OCI-LY1 (cell line): ENCODE results near the gene FBXW8.
A peak's percentile ranks its signal among the peaks of the same experiment; 100 is the strongest.

Experiments used
- H2AFZ ChIP-seq: fragments of 200-600 bp; sonication (generic), shearing (Covaris generic); 2 replicates; pipeline ENCODE4 v1.6.0; 2014; ENCODE audit warnings: antibody characterized with exemption, mild to moderate bottlenecking, low read length
- H3F3A ChIP-seq: fragments of 200-600 bp; sonication (generic), shearing (Covaris generic); 2 replicates; pipeline ENCODE4 v1.6.0; 2014; ENCODE audit warnings: mild to moderate bottlenecking, antibody characterized with exemption, low read length, moderate library complexity; ENCODE audit not compliant: insufficient read depth
- H3K27ac ChIP-seq: fragments of 200-600 bp; sonication (generic); 2 replicates; pipeline ENCODE4 v1.5.1; 2014; ENCODE audit warnings: low read length, mixed run types, mild to moderate bottlenecking, low read depth; ENCODE audit not compliant: poor library complexity, severe bottlenecking
- H3K27me3 ChIP-seq: fragments of 200-600 bp; sonication (generic); 2 replicates; pipeline ENCODE4 v1.6.0; 2014; ENCODE audit warnings: antibody characterized with exemption, mild to moderate bottlenecking, low read length, moderate library complexity; ENCODE audit not compliant: insufficient read depth
- H3K36me3 ChIP-seq: fragments of 200-600 bp; sonication (generic); 2 replicates; pipeline ENCODE4 v1.6.1; 2014; ENCODE audit warnings: mild to moderate bottlenecking, antibody characterized with exemption, low read length, moderate library complexity, mixed read lengths; ENCODE audit not compliant: insufficient read depth
- H3K4me1 ChIP-seq: fragments of 200-600 bp; sonication (generic); 2 replicates; pipeline ENCODE4 v1.5.1; 2014; ENCODE audit warnings: mild to moderate bottlenecking, low read length, moderate library complexity; ENCODE audit not compliant: insufficient read depth, severe bottlenecking
- H3K4me2 ChIP-seq: fragments of 200-600 bp; sonication (generic), shearing (Covaris generic); 2 replicates; pipeline ENCODE4 v1.6.1; 2014; ENCODE audit warnings: low read length
- H3K4me3 ChIP-seq: fragments of 200-600 bp; sonication (generic); 2 replicates; pipeline ENCODE4 v1.5.1; 2014; ENCODE audit warnings: low read length, low read depth, mild to moderate bottlenecking, mixed read lengths; ENCODE audit not compliant: poor library complexity, severe bottlenecking
- H3K79me2 ChIP-seq: fragments of 200-600 bp; shearing (Covaris generic); 2 replicates; pipeline ENCODE4 v1.6.1; 2016; ENCODE audit warnings: mixed run types, low read length, mixed read lengths; ENCODE audit not compliant: insufficient read depth
- H3K9ac ChIP-seq: fragments of 200-600 bp; sonication (generic), shearing (Covaris generic); 2 replicates; pipeline ENCODE4 v1.6.1; 2014; ENCODE audit warnings: mild to moderate bottlenecking, low read length, mixed read lengths
- H3K9me2 ChIP-seq: fragments of 200-600 bp; sonication (generic), shearing (Covaris generic); 2 replicates; pipeline ENCODE4 v1.6.1; 2014; ENCODE audit warnings: low read depth, mild to moderate bottlenecking, low read length, mixed read lengths
- H3K9me3 ChIP-seq: fragments of 200-600 bp; shearing (Covaris generic); 2 replicates; pipeline ENCODE4 v1.6.1; 2014; ENCODE audit warnings: low read length, mixed read lengths
- H4K20me1 ChIP-seq: fragments of 200-600 bp; sonication (generic), shearing (Covaris generic); 2 replicates; pipeline ENCODE4 v1.6.0; 2016; ENCODE audit warnings: mild to moderate bottlenecking, low read length; ENCODE audit not compliant: insufficient read depth
- CTCF ChIP-seq: fragments of 200-600 bp; sonication (generic), shearing (Covaris generic); IDR thresholded peaks from 2 replicates; pipeline ENCODE4 v1.5.1; 2017; ENCODE audit warnings: mild to moderate bottlenecking, antibody characterized with exemption, low read length, moderate library complexity, mixed read lengths
- EZH2 ChIP-seq: fragments of 200-600 bp; sonication (generic), shearing (Covaris generic); IDR thresholded peaks from 2 replicates; pipeline ENCODE4 v1.8.0; 2017; ENCODE audit warnings: borderline replicate concordance, mixed run types, mild to moderate bottlenecking, antibody characterized with exemption, low read length, moderate library complexity, mixed read lengths

FBXW8 gene

DNA sequence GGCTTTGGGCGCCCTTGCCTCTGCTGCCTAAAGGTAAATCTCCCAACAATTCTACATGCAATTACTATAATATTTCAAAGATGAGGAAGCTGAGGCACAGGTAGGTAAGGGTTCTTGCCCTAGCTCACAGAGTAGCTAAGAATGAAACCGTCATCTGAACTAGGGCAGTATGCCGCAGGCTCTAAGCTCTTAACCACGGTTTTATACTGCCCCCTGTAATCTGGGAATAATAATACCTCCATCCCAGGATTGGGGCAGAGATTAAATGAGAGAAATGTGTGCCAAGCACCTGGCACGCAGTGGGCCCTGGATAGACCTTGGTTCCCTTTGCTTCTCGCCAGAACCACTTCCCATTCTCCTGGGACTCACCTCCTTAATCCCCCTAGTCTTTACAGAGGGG is 28.0 kb upstream of the FBXW8 start:
- Histone ChIP-seq H3K79me2 (peaks cover 26% of the 10 kb centered on the region), H3K9ac (peak overlapping the region; percentile 84; the same call in 1 of the 2 replicates), H2AFZ (no peak overlapping the region), H4K20me1 (no peaks in the 10 kb centered on the region), H3K9me2 (no peaks in the 10 kb centered on the region), H3K4me1 (peaks cover 39% of the 10 kb centered on the region), H3K27ac (peak overlapping the region; percentile 72), H3K36me3 (peaks cover 17% of the 10 kb centered on the region), H3K4me2 (peak overlapping the region; percentile 95), H3K4me3 (peak overlapping the region; percentile 71), H3K27me3 (no peaks in the 10 kb centered on the region), H3K9me3 (no peaks in the 10 kb centered on the region), H3F3A (no peaks in the 10 kb centered on the region)
- TF ChIP-seq EZH2 = no peak
- peak; percentile 65 for TF ChIP-seq CTCF

DNA sequence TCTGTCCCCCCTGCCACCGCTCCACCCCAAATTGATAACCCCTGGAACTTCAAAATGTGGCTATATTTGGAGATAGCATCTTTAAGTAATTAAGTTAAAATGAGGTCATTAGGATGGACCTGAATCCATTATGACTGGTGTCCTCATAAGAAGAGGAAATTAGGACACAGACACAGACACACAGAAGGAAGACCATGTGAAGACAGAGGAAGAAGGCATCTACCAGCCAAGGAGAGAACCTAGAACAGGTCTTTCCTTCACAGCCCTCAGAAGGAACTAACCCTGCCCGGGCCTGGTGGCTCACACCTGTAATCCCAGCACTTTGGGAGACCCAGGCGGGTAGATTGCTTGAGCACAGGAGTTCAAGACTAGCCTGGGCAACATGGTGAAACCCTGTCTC is 25.9 kb upstream of the FBXW8 start:
- TF ChIP-seq CTCF = no peak
- no peak for TF ChIP-seq EZH2
- Histone ChIP-seq H2AFZ (no peak overlapping the region), H3K9me2 (no peaks in the 10 kb centered on the region), H3K4me1 (peaks cover 32% of the 10 kb centered on the region), H3K27me3 (peaks cover 3% of the 10 kb centered on the region; the same call in 1 of the 2 replicates), H3K4me2 (no peak overlapping the region), H3K9me3 (no peaks in the 10 kb centered on the region), H3K4me3 (no peak overlapping the region), H3K79me2 (peaks cover 9% of the 10 kb centered on the region), H3K27ac (no peak overlapping the region), H3F3A (no peaks in the 10 kb centered on the region), H3K9ac (no peak overlapping the region), H4K20me1 (no peaks in the 10 kb centered on the region), H3K36me3 (peaks cover 3% of the 10 kb centered on the region; the same call in 1 of the 2 replicates)

- H3K4me2 ChIP-seq = no peak overlapping the region
- H3K9ac ChIP-seq = no peak overlapping the region
- peaks cover 2% of the 10 kb centered on the region; the same call in 1 of the 2 replicates for H3K79me2 ChIP-seq
- peaks cover 3% of the 10 kb centered on the region; the same call in 1 of the 2 replicates for H3K27me3 ChIP-seq
- H3K36me3 ChIP-seq = no peaks in the 10 kb centered on the region
- no peak overlapping the region for H3K4me3 ChIP-seq
- H3K27ac ChIP-seq = no peak overlapping the region
- H4K20me1 ChIP-seq = no peaks in the 10 kb centered on the region
- H3F3A ChIP-seq = no peaks in the 10 kb centered on the region
- H2AFZ ChIP-seq = no peak overlapping the region
- TF ChIP-seq EZH2 = no peak
- TF ChIP-seq CTCF = no peak
- no peaks in the 10 kb centered on the region for H3K9me2 ChIP-seq
- 0 out of 2 replicates have a peak, but pooled peaks cover 3% of the 10 kb centered on the region for H3K9me3 ChIP-seq
- H3K4me1 ChIP-seq = peaks cover 32% of the 10 kb centered on the region
These were observed 25.3 kb upstream of the FBXW8 start for GRCh38 chr12:116885491-116885890.
